ENCODE data around the gene LAMA3. TPM values are rescaled to one million over a fixed set of nuclear protein-coding genes. Genes with fewer than 3 reads are reported as not detected.

The LAMA3 gene
- total RNA-seq, 1 donor from 2014 or later: 9.4 TPM

DNA sequence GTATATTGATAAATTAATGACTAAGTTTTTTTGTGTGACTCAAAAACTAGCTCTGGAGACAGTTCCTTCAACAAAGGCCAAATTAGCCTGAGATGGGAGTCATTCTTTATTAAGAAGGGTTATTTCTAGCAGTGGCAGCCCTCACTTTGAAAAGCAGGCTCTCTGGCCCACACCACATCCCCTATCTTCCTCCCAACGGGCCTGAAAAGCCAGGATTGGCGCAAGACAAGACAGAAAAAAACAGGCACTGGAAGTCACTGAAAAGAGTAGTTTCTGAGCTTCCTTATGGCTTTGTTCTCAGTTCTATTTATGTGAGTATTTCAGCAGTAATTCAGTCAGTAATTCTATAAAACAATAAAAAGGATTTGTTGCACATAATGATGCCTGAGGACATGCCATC, 149.0 kb downstream of the LAMA3 start:
- Mint-ChIP-seq H3K36me3 (no peaks in the 10 kb centered on the region), H3K9me3 (no peaks in the 10 kb centered on the region), H3K4me3 (no peak overlapping the region), H3K27me3 (no peaks in the 10 kb centered on the region), H3K4me1 (ENCODE audit: unreplicated experiment) (no peaks in the 10 kb centered on the region), H3K27ac (no peak overlapping the region)
- TF ChIP-seq, protein P1, sequence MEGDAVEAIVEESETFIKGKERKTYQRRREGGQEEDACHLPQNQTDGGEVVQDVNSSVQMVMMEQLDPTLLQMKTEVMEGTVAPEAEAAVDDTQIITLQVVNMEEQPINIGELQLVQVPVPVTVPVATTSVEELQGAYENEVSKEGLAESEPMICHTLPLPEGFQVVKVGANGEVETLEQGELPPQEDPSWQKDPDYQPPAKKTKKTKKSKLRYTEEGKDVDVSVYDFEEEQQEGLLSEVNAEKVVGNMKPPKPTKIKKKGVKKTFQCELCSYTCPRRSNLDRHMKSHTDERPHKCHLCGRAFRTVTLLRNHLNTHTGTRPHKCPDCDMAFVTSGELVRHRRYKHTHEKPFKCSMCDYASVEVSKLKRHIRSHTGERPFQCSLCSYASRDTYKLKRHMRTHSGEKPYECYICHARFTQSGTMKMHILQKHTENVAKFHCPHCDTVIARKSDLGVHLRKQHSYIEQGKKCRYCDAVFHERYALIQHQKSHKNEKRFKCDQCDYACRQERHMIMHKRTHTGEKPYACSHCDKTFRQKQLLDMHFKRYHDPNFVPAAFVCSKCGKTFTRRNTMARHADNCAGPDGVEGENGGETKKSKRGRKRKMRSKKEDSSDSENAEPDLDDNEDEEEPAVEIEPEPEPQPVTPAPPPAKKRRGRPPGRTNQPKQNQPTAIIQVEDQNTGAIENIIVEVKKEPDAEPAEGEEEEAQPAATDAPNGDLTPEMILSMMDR (conservative IDR thresholded peaks at IDR 0.05): no peak
- no peak for DNase-seq (ENCODE audit: extremely low spot score, unreplicated experiment)

DNA sequence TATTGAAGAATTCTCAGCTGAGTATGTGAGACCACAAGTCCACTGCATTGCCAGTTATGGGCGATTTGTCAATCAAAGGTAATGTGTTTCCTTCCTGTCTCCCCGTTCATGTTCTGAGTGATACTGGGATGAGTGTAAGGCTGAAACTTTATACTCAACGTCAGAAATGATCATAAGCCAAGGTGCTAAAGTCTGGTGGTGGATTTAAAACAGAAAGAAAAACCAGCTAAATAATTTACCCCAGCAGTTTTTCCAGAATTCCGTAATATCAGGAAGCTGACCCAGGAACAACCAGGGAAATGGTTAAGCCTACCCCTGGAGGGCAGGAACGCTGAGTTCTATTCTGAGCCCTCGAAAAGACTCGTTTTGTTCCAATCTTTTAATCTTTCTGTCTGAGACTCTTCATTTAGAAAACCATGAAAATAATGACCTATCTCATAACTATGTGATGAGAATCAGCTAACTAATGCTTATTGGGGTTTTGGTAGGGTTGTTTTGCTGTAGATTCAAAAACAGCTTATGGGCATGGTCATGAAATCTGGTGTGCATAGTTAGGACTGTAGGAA, 149.6 kb downstream of the LAMA3 start:
- no peak overlapping the region for H3K4me3 Mint-ChIP-seq
- TF ChIP-seq, protein P1 (conservative IDR thresholded peaks at IDR 0.05): no peak
- no peak overlapping the region for H3K27ac Mint-ChIP-seq
- no peak for DNase-seq (ENCODE audit: extremely low spot score, unreplicated experiment)
- no peaks in the 10 kb centered on the region for H3K27me3 Mint-ChIP-seq
- H3K9me3 Mint-ChIP-seq: no peaks in the 10 kb centered on the region
- no peaks in the 10 kb centered on the region for H3K4me1 Mint-ChIP-seq (ENCODE audit: unreplicated experiment)
- no peaks in the 10 kb centered on the region for H3K36me3 Mint-ChIP-seq

DNA sequence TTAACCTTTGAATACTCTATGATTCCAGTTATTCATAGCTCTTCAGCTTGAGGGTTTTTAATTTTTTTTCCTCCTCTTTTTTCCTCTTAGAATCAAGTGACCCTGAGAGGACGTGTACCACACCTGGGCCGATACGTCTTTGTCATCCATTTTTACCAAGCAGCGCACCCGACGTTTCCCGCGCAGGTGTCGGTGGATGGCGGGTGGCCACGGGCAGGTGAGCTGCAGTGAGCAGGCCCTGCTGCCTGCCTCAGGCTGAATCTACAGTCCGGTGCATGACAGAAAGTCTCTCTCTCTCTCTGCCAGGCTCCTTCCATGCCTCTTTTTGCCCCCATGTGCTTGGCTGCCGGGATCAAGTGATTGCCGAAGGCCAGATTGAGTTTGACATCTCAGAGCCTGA, 153.1 kb downstream of the LAMA3 start:
- TF ChIP-seq, protein P1 (conservative IDR thresholded peaks at IDR 0.05): no peak
- H3K27ac Mint-ChIP-seq: no peak overlapping the region

DNA sequence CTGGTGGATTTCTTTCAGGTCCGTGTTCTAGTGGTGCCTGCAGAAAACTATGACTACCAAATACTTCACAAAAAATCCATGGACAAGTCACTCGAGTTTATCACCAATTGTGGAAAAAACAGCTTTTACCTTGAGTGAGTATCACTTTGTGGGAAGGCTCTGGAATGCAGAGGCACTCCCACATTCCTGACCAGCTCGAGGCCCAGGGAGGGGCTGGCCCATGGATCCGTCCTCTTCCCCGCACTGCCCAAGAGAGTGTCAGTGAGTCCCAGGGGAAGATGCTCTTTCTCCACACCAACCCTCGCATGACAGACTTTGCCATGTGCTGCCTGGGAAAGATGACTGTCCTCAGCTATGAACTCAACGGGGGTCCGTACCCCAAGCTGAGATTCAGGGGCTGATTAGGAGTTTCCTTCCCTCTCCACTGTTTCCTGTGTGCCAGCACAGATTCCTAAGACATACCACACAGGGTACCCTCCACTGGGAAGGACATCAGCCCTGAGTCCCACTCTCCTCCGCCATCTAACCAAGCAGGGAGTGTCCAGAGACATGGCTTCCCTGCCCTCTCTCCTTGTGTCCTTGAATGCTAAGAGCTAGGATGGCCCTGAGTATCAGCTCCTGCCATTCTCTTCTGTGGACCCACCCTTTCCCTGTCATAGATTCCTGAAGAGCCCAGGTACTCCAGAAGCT, 155.9 kb downstream of the LAMA3 start:
- H3K27me3 Mint-ChIP-seq: peaks cover 3% of the 10 kb centered on the region
- H3K27ac Mint-ChIP-seq: peak overlapping the region; percentile 84
- no peak overlapping the region for H3K4me3 Mint-ChIP-seq
- peaks cover 17% of the 10 kb centered on the region for H3K4me1 Mint-ChIP-seq (ENCODE audit: unreplicated experiment)
- H3K36me3 Mint-ChIP-seq: no peaks in the 10 kb centered on the region
- DNase-seq (ENCODE audit: extremely low spot score, unreplicated experiment): no peak
- TF ChIP-seq, protein P1 (conservative IDR thresholded peaks at IDR 0.05): no peak
- H3K9me3 Mint-ChIP-seq: no peaks in the 10 kb centered on the region

More for the DNA sequence above, 153.1 kb downstream of the LAMA3 start:
- Mint-ChIP-seq H3K4me3 (no peak overlapping the region), H3K36me3 (no peaks in the 10 kb centered on the region), H3K4me1 (ENCODE audit: unreplicated experiment) (peaks cover 4% of the 10 kb centered on the region), H3K9me3 (no peaks in the 10 kb centered on the region), H3K27me3 (peaks cover 3% of the 10 kb centered on the region)
- DNase-seq (ENCODE audit: extremely low spot score, unreplicated experiment): no peak

DNA sequence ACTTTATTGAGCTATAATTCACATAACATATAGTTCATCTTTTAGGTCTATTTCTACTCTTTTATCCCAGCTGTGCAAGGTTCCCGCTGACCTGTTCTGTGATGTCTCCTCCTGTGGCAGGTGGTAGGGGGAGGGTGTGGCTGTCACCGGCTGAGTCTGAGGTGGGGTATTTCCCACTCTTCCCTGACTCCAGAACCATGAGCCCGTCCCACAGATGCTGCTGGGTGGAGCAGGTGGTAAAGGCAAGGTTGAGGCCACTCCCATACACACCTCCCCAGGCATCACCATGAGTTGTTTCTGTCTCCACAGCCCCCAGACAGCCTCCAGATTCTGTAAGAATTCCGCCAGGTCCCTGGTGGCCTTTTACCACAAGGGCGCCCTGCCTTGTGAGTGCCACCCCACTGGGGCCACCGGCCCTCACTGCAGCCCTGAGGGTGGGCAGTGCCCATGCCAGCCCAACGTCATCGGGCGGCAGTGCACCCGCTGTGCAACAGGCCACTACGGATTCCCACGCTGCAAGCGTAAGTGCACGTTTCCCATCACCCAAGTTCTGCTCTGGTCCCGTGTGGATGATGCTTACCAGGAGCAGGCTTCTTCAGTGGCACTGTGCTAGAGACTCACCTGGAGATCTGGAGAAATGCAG, 156.9 kb downstream of the LAMA3 start:
- TF ChIP-seq, protein P1 (conservative IDR thresholded peaks at IDR 0.05): no peak
- peaks cover 17% of the 10 kb centered on the region for H3K4me1 Mint-ChIP-seq (ENCODE audit: unreplicated experiment)
- DNase-seq (ENCODE audit: extremely low spot score, unreplicated experiment): no peak

More for the DNA sequence above, 156.9 kb downstream of the LAMA3 start:
- H3K27ac Mint-ChIP-seq: no peak overlapping the region
- H3K9me3 Mint-ChIP-seq: no peaks in the 10 kb centered on the region
- H3K4me3 Mint-ChIP-seq: no peak overlapping the region
- peaks cover 3% of the 10 kb centered on the region for H3K27me3 Mint-ChIP-seq
- H3K36me3 Mint-ChIP-seq: no peaks in the 10 kb centered on the region
